Hepatocyte (in vitro differentiated cells): ENCODE results near the gene ADGRL3.

Experiments used
- EZH2 ChIP-seq: fragments of 200-600 bp; sonication (generic); IDR thresholded peaks from 2 replicates; pipeline ENCODE4 v1.6.1; 2016; ENCODE audit warnings: antibody characterized with exemption, mild to moderate bottlenecking, borderline replicate concordance
- TF ChIP-seq, protein P1 (sequence below): fragments of 200-600 bp; sonication (generic); IDR thresholded peaks from 2 replicates; pipeline ENCODE4 v1.5.1; 2016; ENCODE audit warnings: antibody characterized with exemption, mild to moderate bottlenecking; ENCODE audit not compliant: poor library complexity

DNA sequence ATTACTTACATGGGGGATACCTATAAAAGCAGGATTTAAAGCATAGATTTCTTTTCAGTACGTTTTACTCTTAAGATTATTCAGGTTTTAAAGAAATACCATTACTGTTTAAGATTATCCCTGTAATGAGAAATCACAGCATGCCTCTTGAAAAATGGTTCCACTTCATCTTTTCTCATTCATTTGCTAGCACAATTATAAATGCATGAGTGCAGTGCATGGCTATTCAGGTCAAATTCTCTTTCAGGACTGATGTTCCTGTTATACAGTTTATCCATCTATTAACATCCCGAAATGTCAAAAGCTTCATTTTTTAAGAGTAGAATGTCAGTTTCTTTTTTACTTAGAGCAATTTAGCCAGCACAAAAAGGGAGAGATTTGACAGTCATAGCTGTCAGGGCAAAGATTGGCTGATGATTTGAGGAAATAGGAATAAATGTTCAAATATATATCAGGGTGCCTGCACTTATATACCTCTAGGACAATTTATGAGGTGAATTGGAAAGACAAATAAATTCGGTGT lies 135.2 kb downstream of the ADGRL3 start:
- TF ChIP-seq, protein P1, sequence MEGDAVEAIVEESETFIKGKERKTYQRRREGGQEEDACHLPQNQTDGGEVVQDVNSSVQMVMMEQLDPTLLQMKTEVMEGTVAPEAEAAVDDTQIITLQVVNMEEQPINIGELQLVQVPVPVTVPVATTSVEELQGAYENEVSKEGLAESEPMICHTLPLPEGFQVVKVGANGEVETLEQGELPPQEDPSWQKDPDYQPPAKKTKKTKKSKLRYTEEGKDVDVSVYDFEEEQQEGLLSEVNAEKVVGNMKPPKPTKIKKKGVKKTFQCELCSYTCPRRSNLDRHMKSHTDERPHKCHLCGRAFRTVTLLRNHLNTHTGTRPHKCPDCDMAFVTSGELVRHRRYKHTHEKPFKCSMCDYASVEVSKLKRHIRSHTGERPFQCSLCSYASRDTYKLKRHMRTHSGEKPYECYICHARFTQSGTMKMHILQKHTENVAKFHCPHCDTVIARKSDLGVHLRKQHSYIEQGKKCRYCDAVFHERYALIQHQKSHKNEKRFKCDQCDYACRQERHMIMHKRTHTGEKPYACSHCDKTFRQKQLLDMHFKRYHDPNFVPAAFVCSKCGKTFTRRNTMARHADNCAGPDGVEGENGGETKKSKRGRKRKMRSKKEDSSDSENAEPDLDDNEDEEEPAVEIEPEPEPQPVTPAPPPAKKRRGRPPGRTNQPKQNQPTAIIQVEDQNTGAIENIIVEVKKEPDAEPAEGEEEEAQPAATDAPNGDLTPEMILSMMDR: no peak
- TF ChIP-seq EZH2: no peak
